Upper lobe of right lung (tissue), 1 donor: ENCODE results near the gene SLCO3A1. TPM values are rescaled to one million over a fixed set of nuclear protein-coding genes. Genes with fewer than 3 reads are reported as not detected.

Experiments used
- ATAC-seq: fragments of 200-7000 bp; cut with Tn5 transposase; one replicate; pipeline ENCODE4 v1.9.1; 2020; ENCODE audit warnings: mild to moderate bottlenecking, moderate library complexity
- DNase-seq: peaks from one replicate; pipeline ENCODE4 v3.0.0-alpha.2; 2020
- H3K27ac ChIP-seq: fragments of 200-600 bp; one replicate; pipeline ENCODE4 v1.8.0; 2022
- H3K27me3 ChIP-seq: fragments of 200-600 bp; one replicate; pipeline ENCODE4 v1.8.0; 2022; ENCODE audit warnings: mild to moderate bottlenecking
- H3K36me3 ChIP-seq: fragments of 200-600 bp; one replicate; pipeline ENCODE4 v1.8.0; 2022
- H3K4me1 ChIP-seq: fragments of 200-600 bp; one replicate; pipeline ENCODE4 v1.8.0; 2022
- H3K4me3 ChIP-seq: fragments of 200-600 bp; one replicate; pipeline ENCODE4 v1.8.0; 2022; ENCODE audit warnings: mild to moderate bottlenecking
- H3K9me3 ChIP-seq: fragments of 200-600 bp; one replicate; pipeline ENCODE4 v1.8.0; 2022
- intact Hi-C: fragments of 100-400 bp; cut with DNase I; formaldehyde crosslinking; loops from one replicate; pipeline ENCODE4 v1.11.0; 2022
- total RNA-seq: library from RNA; stranded (reverse); fragmentation: NEBNext Ultra II Directional; extraction: Animal tissue kit (Norgen Biotek cat#: 25700); gene quantifications from one replicate; pipeline ENCODE4 v1.2.1, GENCODE V29; 2021
- TF ChIP-seq, protein P1 (sequence below): fragments of 200-600 bp; IDR thresholded peaks from one replicate; pipeline ENCODE4 v1.8.0; 2022; ENCODE audit warnings: antibody characterized with exemption
- donor health status: DM: no; HTN: yes; CAD: no; lungs with severe emphysema.

Gene SLCO3A1
- total RNA-seq, 1 donor from 2014 or later: 50.6 TPM

- Histone ChIP-seq H3K27me3 (no peaks in the 10 kb centered on the region), H3K27ac (no peak overlapping the region), H3K36me3 (no peaks in the 10 kb centered on the region), H3K9me3 (no peaks in the 10 kb centered on the region), H3K4me1 (no peaks in the 10 kb centered on the region), H3K4me3 (no peak overlapping the region)
- intact Hi-C loops: no loop called here
- TF ChIP-seq, protein P1, sequence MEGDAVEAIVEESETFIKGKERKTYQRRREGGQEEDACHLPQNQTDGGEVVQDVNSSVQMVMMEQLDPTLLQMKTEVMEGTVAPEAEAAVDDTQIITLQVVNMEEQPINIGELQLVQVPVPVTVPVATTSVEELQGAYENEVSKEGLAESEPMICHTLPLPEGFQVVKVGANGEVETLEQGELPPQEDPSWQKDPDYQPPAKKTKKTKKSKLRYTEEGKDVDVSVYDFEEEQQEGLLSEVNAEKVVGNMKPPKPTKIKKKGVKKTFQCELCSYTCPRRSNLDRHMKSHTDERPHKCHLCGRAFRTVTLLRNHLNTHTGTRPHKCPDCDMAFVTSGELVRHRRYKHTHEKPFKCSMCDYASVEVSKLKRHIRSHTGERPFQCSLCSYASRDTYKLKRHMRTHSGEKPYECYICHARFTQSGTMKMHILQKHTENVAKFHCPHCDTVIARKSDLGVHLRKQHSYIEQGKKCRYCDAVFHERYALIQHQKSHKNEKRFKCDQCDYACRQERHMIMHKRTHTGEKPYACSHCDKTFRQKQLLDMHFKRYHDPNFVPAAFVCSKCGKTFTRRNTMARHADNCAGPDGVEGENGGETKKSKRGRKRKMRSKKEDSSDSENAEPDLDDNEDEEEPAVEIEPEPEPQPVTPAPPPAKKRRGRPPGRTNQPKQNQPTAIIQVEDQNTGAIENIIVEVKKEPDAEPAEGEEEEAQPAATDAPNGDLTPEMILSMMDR: peak; percentile 48
- DNase-seq (peak; percentile 77), ATAC-seq (peak; percentile 79)
These were observed 237.7 kb downstream of the SLCO3A1 start for GRCh38 chr15:92091155-92091734.

DNA sequence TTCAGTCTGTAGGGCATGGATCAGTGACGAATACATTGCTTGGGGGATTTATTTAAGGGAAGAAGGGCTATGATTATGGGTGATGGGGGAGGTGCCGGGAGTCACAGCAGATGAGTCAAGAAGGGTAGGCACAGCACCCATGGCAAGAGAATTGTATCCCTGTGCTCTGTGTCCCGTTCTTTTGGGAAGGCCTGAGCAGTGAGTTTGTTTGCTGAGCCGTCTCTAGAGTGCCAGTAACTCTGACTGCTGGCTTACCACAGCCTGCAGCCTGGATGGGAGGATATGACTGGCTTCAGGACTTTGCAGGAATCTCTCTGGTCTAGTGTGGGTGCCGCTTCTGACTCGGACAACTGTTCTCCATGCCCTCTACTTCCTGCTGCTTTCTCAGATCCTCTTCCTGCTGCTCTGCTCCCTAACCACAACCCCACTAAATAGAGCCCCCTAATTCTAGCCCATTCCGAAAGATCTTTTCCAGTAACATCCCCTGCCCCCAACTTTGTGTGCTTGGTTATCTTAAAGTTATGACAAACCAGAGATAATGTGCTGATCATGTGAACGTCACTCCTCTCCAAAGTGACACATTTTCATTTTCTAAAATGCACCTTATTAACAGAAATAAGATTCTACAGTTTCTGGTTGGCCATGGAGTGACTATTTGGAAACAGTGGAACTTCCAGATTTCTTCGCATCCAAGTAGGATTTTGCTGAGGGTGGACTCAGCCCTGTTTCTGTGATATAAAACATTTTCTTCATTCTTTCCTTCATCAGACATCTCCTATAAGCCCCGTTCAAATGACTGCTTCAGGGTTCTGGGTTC lies 239.0 kb downstream of the SLCO3A1 start:
- DNase-seq (no peak), ATAC-seq (no peak)
- H3K9me3 ChIP-seq: no peaks in the 10 kb centered on the region
- intact Hi-C loops: no loop called here
- H3K36me3 ChIP-seq: no peaks in the 10 kb centered on the region
- H3K4me3 ChIP-seq: no peak overlapping the region
- no peak overlapping the region for H3K27ac ChIP-seq
- no peaks in the 10 kb centered on the region for H3K27me3 ChIP-seq
- no peaks in the 10 kb centered on the region for H3K4me1 ChIP-seq
- TF ChIP-seq, protein P1: no peak

DNA sequence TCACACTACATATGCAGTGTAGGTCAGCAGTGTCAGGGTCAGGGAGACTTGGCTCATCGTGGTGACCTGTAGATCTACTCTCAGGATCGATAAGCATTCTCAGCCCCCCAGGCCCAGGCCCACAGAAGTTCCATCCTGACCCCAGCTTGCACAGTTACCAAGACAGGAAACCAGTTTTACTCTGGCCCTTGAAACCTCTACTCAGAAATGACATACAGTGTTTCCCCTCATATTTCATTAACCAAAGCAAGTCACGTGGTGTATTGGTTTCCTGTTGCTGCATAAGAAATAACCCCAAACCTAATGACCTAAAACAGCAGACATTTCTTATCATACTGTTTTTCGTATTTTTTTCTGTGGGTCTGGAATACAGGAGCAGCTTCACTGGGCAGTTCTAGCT lies 242.2 kb downstream of the SLCO3A1 start:
- DNase-seq (no peak), ATAC-seq (no peak)
- TF ChIP-seq, protein P1: no peak
- intact Hi-C loops: no loop called here
- H3K4me3 ChIP-seq: no peak overlapping the region
- H3K36me3 ChIP-seq: no peaks in the 10 kb centered on the region
- no peaks in the 10 kb centered on the region for H3K27me3 ChIP-seq
- no peaks in the 10 kb centered on the region for H3K4me1 ChIP-seq
- H3K9me3 ChIP-seq: no peaks in the 10 kb centered on the region
- H3K27ac ChIP-seq: no peak overlapping the region

DNA sequence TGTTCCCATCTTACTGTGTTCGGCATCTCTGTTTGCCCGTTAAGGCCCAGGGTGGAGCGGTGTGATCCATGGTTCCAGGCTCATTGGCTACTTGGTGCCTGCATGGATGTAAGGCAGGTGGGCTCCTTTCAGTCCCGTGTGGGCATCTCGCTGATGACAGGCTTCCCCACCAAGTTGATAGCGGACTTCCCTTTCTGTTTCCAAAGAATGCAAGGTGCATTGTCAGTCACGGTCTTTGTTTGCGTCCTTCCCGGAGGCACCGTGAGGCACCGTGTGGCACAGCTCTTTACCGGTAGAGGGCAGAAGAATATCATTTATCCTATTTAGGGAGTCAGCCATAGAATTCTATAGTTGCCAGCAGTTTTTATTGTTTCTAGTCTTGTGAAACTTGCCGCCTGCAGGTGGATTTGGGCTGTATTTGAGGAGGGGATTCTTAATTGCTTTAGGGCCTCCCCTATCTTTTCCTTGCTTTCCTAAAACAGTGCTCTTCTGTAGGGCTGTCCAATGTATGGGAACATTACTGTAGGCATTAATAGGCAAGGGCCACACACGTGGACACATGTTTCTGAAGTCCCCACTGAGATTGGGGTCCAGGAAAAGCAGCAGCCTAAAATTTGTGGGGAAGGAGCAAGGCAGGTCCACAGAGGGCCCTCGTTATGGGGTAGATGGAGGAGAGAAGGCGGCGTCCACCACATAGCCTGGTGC lies 244.1 kb downstream of the SLCO3A1 start:
- ATAC-seq (peak; percentile 74), DNase-seq (no peak)
- TF ChIP-seq, protein P1: peak; percentile 71
- no peak overlapping the region for H3K27ac ChIP-seq
- H3K27me3 ChIP-seq: no peaks in the 10 kb centered on the region
- no peaks in the 10 kb centered on the region for H3K9me3 ChIP-seq
- H3K4me3 ChIP-seq: no peak overlapping the region
- H3K4me1 ChIP-seq: no peaks in the 10 kb centered on the region
- H3K36me3 ChIP-seq: no peaks in the 10 kb centered on the region
- intact Hi-C loops: no loop called here

DNA sequence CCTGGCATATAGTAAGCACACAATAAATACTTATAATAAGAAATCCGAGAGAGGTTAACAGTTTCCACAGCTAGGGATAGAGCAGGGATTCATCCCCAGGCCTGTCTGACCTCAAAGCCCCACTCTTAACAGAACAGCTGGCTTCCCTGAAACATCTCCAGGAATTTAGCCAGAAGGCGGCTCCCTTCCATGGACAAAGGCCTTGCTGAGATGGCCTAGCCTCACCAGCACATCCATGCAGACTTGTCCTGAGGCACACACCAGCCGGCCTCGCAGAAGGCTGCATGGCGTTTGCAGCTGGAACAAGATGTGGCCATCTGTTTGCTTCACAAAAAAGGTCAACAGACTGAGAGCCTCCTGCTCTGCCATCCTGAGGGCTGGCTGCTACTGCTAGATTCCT lies 245.4 kb downstream of the SLCO3A1 start:
- TF ChIP-seq, protein P1: no peak
- no peaks in the 10 kb centered on the region for H3K36me3 ChIP-seq
- intact Hi-C loops: no loop called here
- peak; percentile 52 for ATAC-seq
- H3K4me3 ChIP-seq: no peak overlapping the region
- no peaks in the 10 kb centered on the region for H3K27me3 ChIP-seq
- no peaks in the 10 kb centered on the region for H3K9me3 ChIP-seq
- no peak overlapping the region for H3K27ac ChIP-seq
- H3K4me1 ChIP-seq: no peaks in the 10 kb centered on the region
- DNase-seq: no peak
